ENCODE measurements around the gene FAM171A1.
A peak's percentile ranks its signal among the peaks of the same experiment; 100 is the strongest.

Gene FAM171A1

GRCh38 chr10:15374156-15374555 lies 3.1 kb upstream of the FAM171A1 start:
- DNase-seq (ENCODE audit: low spot score) (no peak), FAIRE-seq (no peak)

GRCh38 chr10:15373199-15373598 lies 2.1 kb upstream of the FAM171A1 start:
- FAIRE-seq = no peak
- no peak for DNase-seq (ENCODE audit: low spot score)

GRCh38 chr10:15370212-15370855 lies 755 bp downstream of the FAM171A1 start:
- DNase-seq (ENCODE audit: low spot score) = no peak
- no peak for FAIRE-seq

- no peak for FAIRE-seq
- no peak for DNase-seq (ENCODE audit: low spot score)
Observed at GRCh38 chr10:15369256-15370211, 1.6 kb downstream of the FAM171A1 start.

GRCh38 chr10:15368101-15368855 lies 2.8 kb downstream of the FAM171A1 start:
- no peak for FAIRE-seq

GRCh38 chr10:15367296-15368085 lies 3.6 kb downstream of the FAM171A1 start:
- FAIRE-seq (no peak), DNase-seq (ENCODE audit: low spot score) (no peak)

More at GRCh38 chr10:15368101-15368855, 2.8 kb downstream of the FAM171A1 start:
- DNase-seq (ENCODE audit: low spot score) = no peak

GRCh38 chr10:15365692-15366091 lies 5.4 kb downstream of the FAM171A1 start:
- no peak for FAIRE-seq
- no peak for DNase-seq (ENCODE audit: low spot score)

- FAIRE-seq (no peak), DNase-seq (ENCODE audit: low spot score) (no peak)
Observed at GRCh38 chr10:15364001-15364400, 7.1 kb downstream of the FAM171A1 start.

GRCh38 chr10:15363031-15363430 lies 8.1 kb downstream of the FAM171A1 start:
- DNase-seq (ENCODE audit: low spot score) (peak; percentile 65), FAIRE-seq (peak; percentile 77)

GRCh38 chr10:15361131-15361530 lies 10.0 kb downstream of the FAM171A1 start:
- FAIRE-seq = peak; percentile 25
- no peak for DNase-seq (ENCODE audit: low spot score)

- no peak for FAIRE-seq
- no peak for DNase-seq (ENCODE audit: low spot score)
Observed at GRCh38 chr10:15360566-15360965, 10.5 kb downstream of the FAM171A1 start.

- no peak for FAIRE-seq
- DNase-seq (ENCODE audit: low spot score) = no peak
Observed at GRCh38 chr10:15353471-15354017, 17.5 kb downstream of the FAM171A1 start.

- no peak for DNase-seq (ENCODE audit: low spot score)
- no peak for FAIRE-seq
Observed at GRCh38 chr10:15352836-15353235, 18.3 kb downstream of the FAM171A1 start.

- DNase-seq (ENCODE audit: low spot score) = no peak
- no peak for FAIRE-seq
Observed at GRCh38 chr10:15352201-15352600, 18.9 kb downstream of the FAM171A1 start.

GRCh38 chr10:15351099-15351820 lies 19.8 kb downstream of the FAM171A1 start:
- DNase-seq (ENCODE audit: low spot score) (no peak), FAIRE-seq (no peak)

- FAIRE-seq (no peak), DNase-seq (ENCODE audit: low spot score) (no peak)
Observed at GRCh38 chr10:15349112-15349511, 22.0 kb downstream of the FAM171A1 start.

- FAIRE-seq (no peak), DNase-seq (ENCODE audit: low spot score) (no peak)
Observed at GRCh38 chr10:15348579-15348978, 22.5 kb downstream of the FAM171A1 start.

- DNase-seq (ENCODE audit: low spot score) (no peak), FAIRE-seq (no peak)
Observed at GRCh38 chr10:15347150-15347549, 23.9 kb downstream of the FAM171A1 start.

- FAIRE-seq = no peak
- DNase-seq (ENCODE audit: low spot score) = no peak
Observed at GRCh38 chr10:15346440-15347141, 24.5 kb downstream of the FAM171A1 start.
